T-helper 2 cell (primary cell): ENCODE measurements around the gene CLRN1.
A peak's percentile ranks its signal among the peaks of the same experiment; 100 is the strongest.

Experiments used
- DNase-seq, 5 experiments: peaks; one replicate each; pipeline versions ENCODE4 v3.0.0 to v3.0.0-alpha.2; 2012 to 2022

The CLRN1 gene

DNA sequence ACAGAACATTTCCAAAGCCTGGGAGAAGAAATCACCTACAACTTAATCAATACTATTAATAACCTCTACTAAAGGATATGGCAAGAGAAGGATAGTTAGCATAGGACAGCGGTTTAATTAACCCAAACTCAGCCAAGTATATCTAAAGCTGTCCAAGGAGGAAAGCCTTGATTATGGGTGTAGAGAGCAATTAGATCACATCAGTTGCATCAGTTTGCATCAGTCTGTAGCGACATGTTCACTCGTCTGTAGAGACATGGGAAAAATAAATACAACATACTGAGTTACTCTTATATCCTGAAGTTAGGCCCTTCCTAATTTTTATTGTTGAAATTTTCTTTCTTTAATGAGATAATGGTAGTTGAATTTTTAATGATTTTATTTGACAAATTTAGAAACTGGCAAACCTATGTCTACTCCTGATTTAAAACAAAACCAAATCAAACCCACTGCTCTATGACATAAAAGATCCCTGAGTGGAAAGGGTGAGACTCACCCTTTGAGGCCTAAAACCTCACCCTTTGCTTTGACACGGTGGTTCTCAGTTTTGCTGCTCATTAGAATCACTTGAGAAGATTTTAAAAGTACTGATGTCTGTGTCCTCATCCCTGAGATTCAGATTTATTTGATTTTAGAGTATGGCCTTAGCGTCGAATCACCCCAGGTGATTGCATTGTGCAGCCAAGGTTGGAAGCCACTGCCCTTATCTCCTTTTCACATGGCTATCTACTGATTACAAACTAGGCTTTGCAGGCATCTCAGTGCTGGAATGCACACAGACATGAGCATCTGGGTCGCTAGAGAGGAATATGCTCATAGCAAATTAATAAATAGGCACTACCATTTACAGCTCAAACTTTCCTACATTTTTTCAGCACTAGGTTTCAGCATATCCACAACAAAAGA, 2.8 kb upstream of the CLRN1 start:
- DNase-seq: no peak

DNA sequence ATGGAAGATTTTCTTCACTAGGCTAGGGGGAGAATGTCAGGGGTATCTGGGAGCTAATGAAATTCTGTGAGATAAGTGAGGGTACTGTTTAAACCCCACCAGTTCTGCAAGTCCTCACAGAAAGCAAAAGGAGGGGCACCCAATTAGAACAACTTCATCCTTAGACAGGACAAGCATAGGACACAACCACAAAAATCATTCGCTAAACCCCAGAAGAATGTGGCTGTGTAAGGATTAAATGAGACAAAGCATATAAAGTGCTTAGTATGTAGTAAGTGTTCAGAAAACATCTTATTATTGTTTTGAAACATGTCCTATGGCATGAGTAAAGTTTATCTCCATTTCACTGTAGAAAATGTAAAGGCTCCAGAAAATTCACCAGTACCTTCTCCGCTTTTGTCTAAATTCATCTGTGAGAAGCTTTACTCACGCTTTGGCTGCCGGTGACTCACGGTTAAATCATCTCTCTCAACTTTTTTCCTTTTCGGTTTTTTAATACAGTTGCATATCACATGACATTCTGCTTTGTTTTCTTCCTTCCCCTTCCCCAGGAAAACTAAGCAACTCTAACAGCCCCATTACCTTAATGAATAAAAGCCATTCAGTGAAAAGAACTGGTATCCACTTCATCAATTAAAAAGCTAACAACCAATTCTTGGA, 1.7 kb downstream of the CLRN1 start:
- DNase-seq: no peak

DNA sequence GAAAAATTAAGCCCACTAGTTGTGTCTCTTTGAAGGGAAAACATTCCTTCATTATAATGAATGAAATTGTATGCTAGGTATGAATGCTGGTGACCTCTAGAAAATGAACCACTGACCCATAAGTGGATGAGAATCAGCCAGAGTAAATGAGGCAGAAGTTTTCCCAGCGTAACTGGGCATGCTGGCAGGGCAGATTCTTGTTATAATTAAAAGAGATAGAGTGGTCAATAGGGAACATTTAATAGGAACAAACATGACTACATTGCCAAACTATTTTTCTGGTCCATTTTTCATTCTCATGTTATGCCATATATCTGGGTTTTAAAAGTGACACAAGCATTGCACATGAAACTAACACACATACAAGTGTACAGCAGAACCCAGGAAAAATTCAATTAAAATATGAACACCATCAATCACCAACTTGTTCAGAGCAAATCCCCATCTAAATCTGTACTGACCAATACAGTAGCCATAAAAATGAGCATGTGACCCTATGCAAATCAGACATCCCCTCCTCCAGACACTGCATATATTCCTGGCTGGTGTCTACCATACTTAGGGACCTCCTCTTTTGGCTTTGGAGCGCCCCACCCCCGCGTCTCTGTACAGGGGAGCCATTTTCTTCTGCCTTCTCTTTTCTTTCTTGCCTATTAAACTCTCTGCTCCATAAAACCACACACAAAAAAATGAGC, 4.0 kb downstream of the CLRN1 start:
- no peak for DNase-seq

DNA sequence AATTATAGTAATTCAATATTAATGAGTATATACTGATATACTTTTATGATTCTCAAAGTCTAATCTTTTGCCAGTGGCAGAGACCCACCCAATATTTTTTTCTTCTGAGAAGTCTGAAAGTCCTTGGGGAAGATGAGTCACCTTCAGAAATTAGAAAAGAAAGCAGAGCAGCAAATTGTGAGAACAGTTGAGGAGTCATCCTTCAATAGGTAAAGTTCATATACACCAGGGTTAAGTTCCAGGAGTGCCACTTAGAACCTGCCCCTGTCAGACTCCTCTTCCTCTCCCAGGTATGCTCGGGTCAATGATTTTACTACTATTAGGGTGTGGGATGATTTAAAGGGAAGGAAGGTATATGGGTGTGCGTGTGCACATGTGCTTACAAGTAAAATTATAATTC, 7.1 kb downstream of the CLRN1 start:
- DNase-seq: no peak

DNA sequence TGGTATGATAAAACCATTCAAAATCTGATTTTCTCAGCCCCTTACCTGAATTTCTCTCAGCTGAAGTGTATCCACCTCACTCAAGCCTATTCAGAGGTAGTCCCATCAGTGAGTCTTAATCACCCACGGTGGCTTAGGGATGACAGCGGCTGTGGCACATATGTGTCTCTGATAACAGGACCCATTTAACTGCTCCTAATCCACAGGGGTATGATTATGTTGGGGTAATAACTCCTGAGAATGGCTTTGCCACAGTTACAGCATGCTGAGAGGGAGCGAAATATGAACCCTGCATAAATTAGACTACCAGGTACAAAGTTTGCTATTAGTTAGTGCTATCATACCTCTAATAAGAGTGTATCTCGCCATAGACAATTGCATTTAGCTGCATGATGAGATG, 10.6 kb downstream of the CLRN1 start:
- no peak for DNase-seq

DNA sequence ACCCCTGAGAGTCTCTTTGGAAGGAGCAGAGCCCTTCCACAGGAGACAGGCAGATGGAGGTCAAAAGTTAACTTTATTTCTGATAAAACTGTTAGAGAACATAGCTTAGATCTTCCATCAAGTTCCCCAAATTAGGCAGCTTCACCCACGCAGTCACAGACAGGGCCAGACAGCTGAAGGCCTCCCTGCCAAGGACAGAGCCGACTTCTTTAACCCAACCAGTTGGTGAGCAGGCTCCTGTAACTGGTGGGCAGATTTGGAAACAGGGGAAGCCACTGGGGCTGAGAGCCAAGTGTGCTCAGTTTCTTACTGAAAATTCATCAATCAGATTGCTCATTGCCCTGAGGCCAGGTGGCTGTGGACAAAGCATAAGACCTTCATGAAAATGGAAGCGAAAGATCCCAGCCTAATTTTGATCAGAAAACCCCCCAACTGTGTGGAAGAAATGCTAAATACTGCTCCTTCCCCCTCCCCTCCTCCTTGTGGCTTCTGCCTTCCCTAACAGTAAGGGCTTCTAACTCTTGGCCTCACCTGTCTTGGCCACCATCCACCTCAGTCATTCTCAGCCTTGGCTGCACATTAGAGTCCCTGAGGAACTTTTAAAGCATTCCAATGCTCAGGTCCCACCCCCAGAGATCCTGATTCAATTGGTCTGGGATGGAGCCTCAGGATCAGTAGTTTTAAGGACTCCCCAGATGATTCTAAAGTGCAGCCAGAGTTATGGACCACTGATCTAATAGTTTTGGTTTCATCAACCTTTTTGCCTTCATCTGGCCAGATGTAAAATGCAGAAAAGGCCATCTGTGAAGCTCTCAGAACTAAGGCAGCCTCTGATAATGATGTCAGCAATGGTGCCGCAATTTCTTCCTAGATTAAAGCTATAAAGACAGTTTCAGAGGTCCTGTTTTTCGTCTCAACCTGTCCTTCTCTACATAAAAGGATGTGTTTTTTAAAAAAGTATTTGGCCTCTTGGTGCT, 11.5 kb downstream of the CLRN1 start:
- DNase-seq: no peak

DNA sequence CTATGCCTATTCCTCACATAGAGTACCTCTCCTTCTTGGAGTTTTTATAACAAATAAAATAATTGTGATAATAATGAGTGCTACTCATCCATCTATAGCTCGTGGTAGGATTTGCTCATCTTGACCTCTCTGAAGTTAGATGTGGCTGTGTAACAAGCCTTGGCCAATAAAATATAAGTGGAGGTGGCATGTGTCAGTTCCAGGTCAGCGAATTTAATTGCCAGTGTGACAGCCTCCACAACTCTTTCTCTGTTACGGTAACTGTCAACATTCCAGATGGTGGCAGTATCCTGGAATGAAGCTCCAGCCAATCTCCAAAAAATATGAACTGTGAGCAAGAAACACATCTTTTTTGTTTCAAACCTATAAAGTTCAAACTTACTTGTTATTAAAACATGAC, 13.8 kb downstream of the CLRN1 start:
- DNase-seq: no peak

DNA sequence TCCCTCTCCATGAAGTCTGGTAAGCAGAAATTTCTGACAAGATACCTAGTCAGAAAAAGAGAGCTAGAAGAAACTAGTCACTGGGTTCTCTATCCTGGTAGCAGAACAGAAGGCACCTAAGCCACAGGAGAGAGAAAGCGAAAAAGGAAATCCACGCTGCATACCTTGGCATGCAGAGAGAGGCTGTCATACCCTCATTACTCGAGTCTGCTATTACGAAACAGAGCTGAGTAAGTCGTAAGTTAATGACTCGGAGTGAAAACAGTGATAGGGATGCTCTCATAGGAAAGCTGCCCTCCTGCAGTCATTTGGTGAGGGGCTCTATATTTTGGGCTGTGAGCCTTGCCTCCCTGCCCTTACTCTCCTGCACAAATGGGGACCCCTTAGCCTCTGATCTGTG, 16.2 kb downstream of the CLRN1 start:
- no peak for DNase-seq

DNA sequence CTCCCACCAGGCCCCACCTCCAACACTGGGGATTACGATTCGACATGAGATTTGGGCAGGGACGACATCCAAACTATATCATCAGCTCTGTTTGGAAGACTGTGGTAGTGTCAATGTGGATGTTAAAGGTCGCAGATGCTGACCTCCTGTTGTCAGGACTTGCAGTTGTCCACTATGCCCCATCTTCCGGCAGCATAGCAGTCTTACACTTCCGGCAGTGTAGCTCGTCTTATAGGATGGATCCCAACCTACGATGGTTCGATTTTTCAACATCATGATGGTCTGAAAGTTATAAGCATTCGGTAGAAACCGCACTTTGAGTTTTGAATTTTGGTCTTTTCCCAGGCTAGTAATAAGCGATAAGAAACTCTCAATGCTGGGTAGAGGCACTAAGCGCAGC, 20.6 kb downstream of the CLRN1 start:
- DNase-seq: no peak

DNA sequence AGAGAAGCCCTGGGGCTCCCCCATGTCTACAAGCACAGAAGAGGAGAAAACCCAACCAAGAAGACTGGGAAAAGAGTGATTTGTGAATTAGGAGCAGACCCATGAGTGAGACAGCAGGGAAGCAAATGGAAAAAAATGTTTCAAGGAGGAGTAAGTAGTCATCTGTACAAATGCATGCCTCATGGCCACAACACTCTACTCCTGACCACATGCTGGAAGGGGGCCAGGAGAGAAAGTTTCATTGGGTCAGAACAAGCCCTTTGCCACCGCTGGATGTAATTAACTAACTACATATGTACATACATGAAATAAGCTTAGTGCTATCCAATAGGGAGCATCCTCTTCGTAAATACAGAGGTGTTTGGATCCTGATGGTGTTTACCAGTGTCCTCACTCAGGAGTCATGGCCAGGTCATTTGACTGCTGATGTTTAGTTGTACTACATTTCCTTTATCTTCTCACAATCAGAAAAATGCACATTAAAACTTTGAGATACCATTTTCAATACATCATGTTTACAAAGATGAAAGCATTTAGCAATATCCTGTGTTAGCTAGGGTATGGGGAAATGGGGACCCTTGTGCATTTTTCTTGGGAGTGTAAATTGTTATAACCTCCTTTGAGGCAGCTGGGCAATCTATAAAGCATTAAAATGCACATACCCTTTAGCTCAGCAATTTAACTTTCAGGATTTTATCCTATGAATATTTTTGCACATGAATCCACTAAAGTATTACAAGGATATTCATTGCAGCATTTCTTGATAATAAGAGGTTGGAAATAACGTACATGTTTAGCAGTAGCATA, 27.1 kb downstream of the CLRN1 start:
- DNase-seq: no peak

DNA sequence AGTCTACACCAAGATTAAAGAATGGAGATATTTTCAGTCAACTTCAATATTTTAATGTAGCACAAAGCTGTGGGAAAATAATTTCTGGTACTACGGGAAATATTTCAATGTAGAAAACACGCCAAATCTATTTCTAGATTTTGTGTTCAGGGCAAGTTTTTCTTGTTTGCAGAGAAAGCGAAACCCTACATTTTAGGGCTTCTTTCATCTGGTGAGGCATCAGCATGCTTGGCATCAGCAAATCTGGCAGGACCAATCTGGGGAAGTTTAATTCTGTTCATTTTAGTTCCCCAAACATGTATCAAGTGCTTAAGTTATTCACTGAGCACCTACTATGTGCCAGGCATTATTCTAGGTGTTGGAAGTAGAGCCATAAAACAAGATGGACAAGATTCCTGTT, 30.3 kb downstream of the CLRN1 start:
- DNase-seq: no peak

DNA sequence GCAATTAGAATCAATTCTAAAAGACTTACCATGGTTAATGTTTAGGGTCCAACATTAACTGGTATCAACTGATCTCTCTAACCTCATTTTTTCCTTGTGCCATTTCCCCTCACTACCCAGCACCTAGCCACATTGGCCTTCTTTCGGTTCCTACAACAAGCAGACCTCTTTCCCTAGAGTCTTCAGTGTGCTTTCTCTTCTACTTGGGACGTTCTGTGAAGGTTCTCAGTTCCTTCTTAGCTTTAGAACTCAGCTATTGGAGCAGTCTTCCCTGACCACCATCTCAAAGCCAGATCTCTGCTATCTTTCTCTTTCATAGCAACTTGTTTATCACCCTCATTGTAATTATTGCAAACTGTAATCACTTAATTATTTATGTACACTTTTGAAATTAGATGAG, 35.8 kb downstream of the CLRN1 start:
- no peak for DNase-seq

DNA sequence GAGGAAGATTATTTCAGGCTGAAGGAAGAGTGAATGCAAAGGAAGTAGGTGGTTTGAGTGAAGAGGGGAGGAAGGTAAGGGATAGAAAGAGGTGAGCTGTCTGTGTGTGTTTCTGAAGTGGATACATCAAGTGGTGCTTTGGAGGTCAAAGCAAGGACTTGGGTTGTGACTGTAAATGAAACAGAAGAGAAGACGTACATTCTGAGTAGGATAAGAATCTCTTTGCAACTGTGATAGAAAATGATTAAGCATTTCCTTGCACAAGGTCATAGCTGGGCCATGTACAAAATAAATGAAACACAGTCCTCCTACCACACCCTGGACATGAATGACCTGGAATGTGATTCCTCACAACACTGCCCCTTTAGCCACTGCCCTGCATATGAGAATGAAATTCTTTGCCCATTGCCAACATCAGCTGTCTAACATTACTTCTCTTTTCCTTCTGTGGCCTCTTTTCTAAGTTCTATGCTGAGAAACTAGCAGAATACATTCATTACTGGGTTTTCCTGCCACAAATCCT, 39.0 kb downstream of the CLRN1 start:
- peak in 1 of 5 experiments; percentile 58 for DNase-seq

DNA sequence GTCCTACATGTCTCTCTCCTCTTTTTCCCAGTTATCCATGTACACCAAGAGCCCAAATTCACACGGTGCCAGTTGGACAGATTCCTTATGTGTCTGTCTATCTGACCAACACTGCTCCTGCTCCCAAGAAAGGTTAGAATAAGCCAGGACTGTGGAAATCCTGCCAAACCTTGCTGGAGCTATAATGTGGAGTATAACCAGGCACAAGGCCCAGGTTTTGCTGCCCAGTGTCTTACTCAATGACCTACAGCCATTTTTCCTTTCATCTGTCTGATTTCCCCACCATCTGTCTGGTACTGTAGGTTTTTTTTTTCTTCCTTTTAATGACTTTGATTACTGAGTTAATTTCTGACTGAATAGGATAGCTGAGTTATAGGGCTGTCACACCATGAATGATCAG, 40.8 kb downstream of the CLRN1 start:
- no peak for DNase-seq

DNA sequence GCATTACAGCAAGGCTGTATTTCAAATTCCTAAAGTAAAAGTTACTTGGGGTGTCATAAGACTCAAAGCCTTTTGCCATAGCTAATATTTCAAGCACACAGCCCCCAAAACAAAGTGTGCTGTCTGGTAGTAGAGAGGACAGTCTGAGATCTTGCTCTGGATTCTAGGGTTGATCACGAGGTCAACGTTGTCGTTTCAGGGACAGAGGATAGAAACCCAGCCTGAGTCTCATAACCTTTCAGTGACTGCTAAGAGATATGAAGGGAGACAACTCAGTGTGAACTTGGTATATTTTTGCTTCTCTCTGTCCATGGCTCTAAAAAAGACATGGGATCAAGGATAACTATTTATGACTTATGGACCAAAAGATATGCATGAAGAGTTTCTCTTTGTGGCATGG, 41.7 kb downstream of the CLRN1 start:
- no peak for DNase-seq

DNA sequence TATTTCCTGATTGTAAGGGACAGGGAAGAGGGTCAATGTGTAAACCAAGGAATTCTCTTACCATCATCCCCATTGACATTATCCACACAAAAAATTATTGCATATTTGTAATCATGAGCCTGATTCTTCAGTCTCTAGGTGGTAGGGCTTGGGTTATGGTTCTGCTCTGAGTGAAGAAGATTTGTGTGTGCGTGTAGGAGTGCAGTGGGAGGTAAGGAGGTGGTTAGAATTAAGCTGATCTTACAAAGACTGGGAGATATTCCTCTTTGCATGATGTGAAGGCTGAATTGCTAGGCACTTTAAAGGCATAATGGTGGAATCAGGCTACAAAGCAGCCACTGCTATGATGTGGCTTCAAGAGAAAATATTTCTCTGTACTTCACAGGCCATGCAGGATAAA, 44.3 kb downstream of the CLRN1 start:
- no peak for DNase-seq

DNA sequence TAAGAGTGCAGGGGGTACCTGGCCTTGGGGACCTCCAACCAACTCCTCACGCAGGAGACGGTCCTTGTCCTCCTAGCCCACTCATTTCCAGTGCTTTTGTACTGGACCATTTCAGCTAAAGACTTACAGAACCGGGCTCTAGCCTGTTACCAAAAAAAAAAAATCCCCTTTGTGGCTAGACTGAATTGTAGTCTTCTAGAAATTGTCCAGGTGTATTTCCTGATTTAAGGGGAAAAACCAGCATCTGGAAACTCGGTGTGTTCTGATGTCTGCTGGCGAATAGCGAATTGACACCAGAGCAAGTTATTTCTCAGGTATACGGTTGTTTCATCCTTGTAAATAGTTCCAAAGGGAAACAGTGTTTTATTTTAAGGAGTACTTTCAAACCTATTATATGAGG, 46.2 kb downstream of the CLRN1 start:
- no peak for DNase-seq

DNA sequence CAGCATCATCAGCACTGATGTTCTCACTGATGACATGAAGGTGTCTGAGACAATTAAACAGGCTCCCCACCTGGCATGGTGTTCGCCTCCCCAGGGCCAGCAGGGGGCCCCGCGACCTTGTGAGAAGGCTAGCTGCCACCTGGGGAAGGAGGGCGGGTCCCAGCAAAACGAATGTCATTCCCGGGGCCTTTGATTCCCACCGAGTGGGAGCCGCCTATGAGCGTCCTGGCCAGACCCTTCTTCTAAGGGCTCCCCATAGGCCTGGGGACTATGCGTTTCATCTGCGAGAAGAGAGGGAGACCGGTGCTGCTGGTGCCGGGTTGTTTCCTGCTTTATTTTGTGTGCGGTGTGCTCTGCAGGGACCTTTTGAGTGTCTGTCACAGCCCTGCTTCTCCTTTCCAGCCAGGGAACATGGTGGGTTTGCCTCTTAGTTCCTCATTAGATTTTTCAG, 46.8 kb downstream of the CLRN1 start:
- DNase-seq: peak in 3 of 5 experiments; percentile 11 to 58 (median 12)

DNA sequence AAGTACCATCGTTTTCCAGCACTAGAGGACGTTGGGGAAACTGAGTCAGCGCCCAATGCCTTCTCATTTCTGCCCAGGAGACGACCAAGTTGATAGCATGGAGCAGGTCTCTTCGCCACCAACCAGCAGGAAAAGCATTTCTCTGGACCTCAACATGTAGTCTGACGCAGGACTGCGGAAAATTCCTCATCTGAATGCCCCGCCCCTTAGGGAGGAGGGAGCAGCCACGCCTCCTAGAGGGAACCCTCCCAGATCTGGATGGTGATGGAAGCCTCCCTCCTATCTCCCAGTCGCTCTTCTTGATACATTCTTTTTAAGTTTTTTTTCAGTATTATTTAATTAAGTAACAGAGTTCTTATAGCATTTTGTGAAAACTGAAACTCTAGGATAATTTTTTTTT, 49.9 kb downstream of the CLRN1 start:
- no peak for DNase-seq

DNA sequence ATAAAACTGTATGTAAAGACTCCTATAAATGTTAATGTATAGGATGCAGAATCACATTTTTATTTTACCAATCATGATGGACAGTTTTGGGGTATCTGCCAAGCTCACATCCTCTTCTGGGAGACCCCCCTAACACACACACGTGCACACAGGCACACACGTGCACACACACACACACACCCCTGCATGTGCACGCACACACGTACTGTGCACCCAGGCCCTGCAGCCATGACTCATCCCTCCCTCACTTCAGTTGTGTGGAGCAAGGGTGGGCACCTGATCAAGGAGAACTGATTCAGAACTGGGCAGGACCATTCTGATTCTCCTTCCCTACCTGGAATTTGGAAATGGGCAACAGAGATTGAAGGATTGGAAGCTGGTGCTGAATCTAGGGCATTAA, 51.3 kb downstream of the CLRN1 start:
- DNase-seq: no peak

DNA sequence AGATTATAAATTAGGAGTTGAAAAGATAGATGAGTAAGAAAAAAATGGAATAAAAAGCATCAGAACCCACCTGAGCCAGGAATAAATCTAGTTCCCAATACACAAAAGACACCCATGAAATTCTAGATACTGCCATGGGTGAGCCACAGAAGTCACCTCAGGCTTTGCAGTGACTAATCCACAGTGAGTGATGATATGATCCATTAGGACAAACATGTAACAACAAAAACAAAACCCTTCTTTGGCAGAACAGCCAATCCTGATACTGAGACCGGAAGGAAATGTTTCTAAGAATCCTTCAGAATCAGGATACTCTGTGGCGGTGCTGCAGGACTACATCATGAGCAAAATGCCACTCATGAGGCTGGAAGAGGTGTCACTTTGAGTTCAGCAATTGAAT, 52.3 kb downstream of the CLRN1 start:
- DNase-seq: no peak
